Naive thymus-derived CD4-positive, alpha-beta T cell (primary cell): ENCODE data around the gene NDUFV2. TPM values are rescaled to one million over a fixed set of nuclear protein-coding genes. Genes with fewer than 3 reads are reported as not detected.
A peak's percentile ranks its signal among the peaks of the same experiment; 100 is the strongest.

Experiments used
- ATAC-seq: fragments of 150-1000 bp; cut with Tn5 transposase; 2 replicates; pipeline ENCODE4 v1.10.0; 2021; ENCODE audit warnings: mild to moderate bottlenecking, moderate library complexity
- CTCF ChIA-PET: fragments of 350-600 bp; sonication (Branson Sonifier 250); formaldehyde crosslinking; loops from one replicate; lab custom pipeline; 2021; ENCODE audit warnings: antibody characterized with exemption; lab: Charles Lee
- POLR2A ChIA-PET: fragments of 350-600 bp; sonication (Branson Sonifier 250); formaldehyde crosslinking; loops from one replicate; lab custom pipeline; 2021; ENCODE audit warnings: antibody characterized with exemption, inconsistent platforms; lab: Charles Lee
- DNase-seq, 9 donors: peaks; one replicate each; pipeline versions ENCODE4 v3.0.0 to v3.0.0-alpha.2; 2020 to 2022; ENCODE audit warnings: mixed read lengths in 1 of 9
- H3K27ac ChIP-seq: one replicate; pipeline ENCODE4 v1.7.0; 2013; ENCODE audit warnings: mild to moderate bottlenecking, low read depth, low read length, moderate library complexity
- H3K27me3 ChIP-seq, 2 donors: one replicate each; pipeline ENCODE4 v1.7.0; 2013; ENCODE audit warnings: low read length in 2 of 2, mild to moderate bottlenecking in 2 of 2, moderate library complexity in 2 of 2; ENCODE audit not compliant: control insufficient read depth in 2 of 2, insufficient read depth in 2 of 2
- H3K36me3 ChIP-seq, 3 experiments: 1 replicate in 2 of 3; 2 replicates in 1 of 3; pipeline ENCODE4 v1.7.0; 2013; ENCODE audit warnings: low read length in 3 of 3, mild to moderate bottlenecking in 3 of 3, moderate library complexity in 1 of 3; ENCODE audit not compliant: insufficient read depth in 3 of 3, control insufficient read depth in 2 of 3
- H3K4me1 ChIP-seq, 2 donors: one replicate each; pipeline ENCODE4 v1.7.0; 2013; ENCODE audit warnings: low read length in 2 of 2, mild to moderate bottlenecking in 2 of 2, moderate library complexity in 1 of 2; ENCODE audit not compliant: control insufficient read depth in 2 of 2, insufficient read depth in 2 of 2
- H3K4me3 ChIP-seq: 2 replicates; pipeline ENCODE4 v1.7.0; 2013; ENCODE audit warnings: mild to moderate bottlenecking, low read length
- H3K9me3 ChIP-seq, 3 experiments: 1 replicate in 2 of 3; 2 replicates in 1 of 3; pipeline ENCODE4 v1.7.0; 2013; ENCODE audit warnings: low read length in 3 of 3; ENCODE audit not compliant: control insufficient read depth in 2 of 3
- H3K27ac Mint-ChIP-seq, 9 donors: one replicate each; pipeline ENCODE4 v1.8.0; 2020 to 2022; ENCODE audit warnings: mixed read lengths in 9 of 9, mild to moderate bottlenecking in 8 of 9, moderate library complexity in 5 of 9, inconsistent platforms in 2 of 9
- H3K27me3 Mint-ChIP-seq, 5 donors: one replicate each; pipeline ENCODE4 v1.8.0; 2021 to 2022; ENCODE audit warnings: mixed read lengths in 5 of 5, mild to moderate bottlenecking in 1 of 5
- H3K36me3 Mint-ChIP-seq, 5 donors: one replicate each; pipeline ENCODE4 v1.8.0; 2020 to 2022; ENCODE audit warnings: mixed read lengths in 5 of 5, mild to moderate bottlenecking in 3 of 5, inconsistent platforms in 1 of 5
- H3K4me1 Mint-ChIP-seq, 7 donors: one replicate each; pipeline ENCODE4 v1.8.0; 2020 to 2022; ENCODE audit warnings: mixed read lengths in 7 of 7, mild to moderate bottlenecking in 3 of 7, inconsistent platforms in 1 of 7
- H3K4me3 Mint-ChIP-seq, 10 donors: one replicate each; pipeline ENCODE4 v1.8.0; 2020 to 2022; ENCODE audit warnings: mild to moderate bottlenecking in 10 of 10, mixed read lengths in 10 of 10, moderate library complexity in 6 of 10, inconsistent platforms in 2 of 10
- H3K9me3 Mint-ChIP-seq, 11 donors: one replicate each; pipeline ENCODE4 v1.8.0; 2020 to 2022; ENCODE audit warnings: mixed read lengths in 11 of 11, mild to moderate bottlenecking in 4 of 11, inconsistent platforms in 1 of 11, moderate library complexity in 1 of 11
- intact Hi-C, 2 donors: fragments of 100-400 bp; cut with micrococcal nuclease; formaldehyde crosslinking; loops; one replicate each; pipeline ENCODE4 v1.15.1; 2023
- polyA plus RNA-seq, 2 donors: library from polyadenylated mRNA; unstranded; fragments of 300-500 nt; fragmentation: Illumina TruSeq; gene quantifications; one replicate each; pipeline ENCODE4 v1.2.3, GENCODE V29; 2021
- total RNA-seq, 6 experiments: library from RNA in 5 of 6; stranded (reverse) in 5 of 6; gene quantifications; 1 replicate in 5 of 6; 2 replicates in 1 of 6; pipeline ENCODE4 v1.2.3 and lab custom pipeline; 2021 to 2026

NDUFV2 gene
- total and polyA plus RNA-seq, 7 experiments from 2014 or later, result 127 to 198 (median 171) TPM

DNA sequence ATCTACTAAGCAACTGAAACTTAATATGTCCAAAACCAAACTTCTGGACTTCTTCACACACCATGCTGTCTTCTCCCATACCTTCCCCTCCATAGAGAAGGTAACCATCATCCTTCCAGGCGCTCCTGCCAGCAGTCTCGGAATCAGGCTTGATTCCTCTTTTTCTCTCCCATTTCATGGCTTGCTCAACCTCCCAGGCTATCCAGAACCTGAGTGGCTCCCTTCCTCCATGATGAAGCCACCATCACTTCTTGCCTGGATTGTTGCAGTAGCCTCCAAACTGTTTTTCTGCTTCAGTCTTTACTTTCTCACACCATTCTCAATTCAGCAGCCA is 40.1 kb upstream of the NDUFV2 start:
- ATAC-seq, result peak; percentile 20
- DNase-seq, result no peak
- H3K9me3 Mint-ChIP-seq, result peaks cover 0 to 2% (median 0%) of the 10 kb centered on the region in 11 donors
- Histone ChIP-seq H3K36me3 (no peaks in the 10 kb centered on the region), H3K4me3 (no peak overlapping the region), H3K27me3 (no peaks in the 10 kb centered on the region), H3K9me3 (no peaks in the 10 kb centered on the region), H3K27ac (no peak overlapping the region), H3K4me1 (no peaks in the 10 kb centered on the region)
- ChIA-PET CTCF (no interaction called here), POLR2A (no interaction called here)
- H3K27ac Mint-ChIP-seq, result no peak overlapping the region
- H3K27me3 Mint-ChIP-seq, result peaks cover 0 to 12% (median 5%) of the 10 kb centered on the region in 5 donors
- no peak overlapping the region for H3K4me3 Mint-ChIP-seq
- H3K4me1 Mint-ChIP-seq, result peaks cover 0 to 20% (median 0%) of the 10 kb centered on the region in 7 donors
- intact Hi-C loops, result no loop called here
- no peaks in the 10 kb centered on the region for H3K36me3 Mint-ChIP-seq

DNA sequence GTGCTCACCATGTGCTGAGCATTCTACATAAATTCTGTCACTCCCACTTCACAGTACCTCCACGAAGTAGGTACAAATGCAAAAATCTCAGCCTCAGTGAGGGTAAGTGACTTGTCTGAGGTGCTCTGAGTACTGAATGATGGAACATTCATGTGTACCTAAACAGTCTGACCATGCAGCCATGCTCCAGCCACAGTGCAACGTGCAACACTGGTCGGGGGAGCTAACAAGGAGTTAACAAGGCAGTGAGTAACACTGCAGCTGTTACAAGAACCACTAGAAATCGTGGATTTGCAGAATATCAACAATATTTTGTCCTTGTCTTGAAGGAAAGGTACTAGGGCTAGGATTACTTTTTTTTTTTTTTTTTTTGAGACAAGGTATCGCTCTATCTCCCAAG is 36.6 kb upstream of the NDUFV2 start:
- Histone ChIP-seq H3K4me3 (no peak overlapping the region), H3K4me1 (no peaks in the 10 kb centered on the region), H3K27me3 (no peaks in the 10 kb centered on the region), H3K9me3 (no peaks in the 10 kb centered on the region), H3K36me3 (no peaks in the 10 kb centered on the region), H3K27ac (no peak overlapping the region)
- peaks cover 0 to 12% (median 5%) of the 10 kb centered on the region in 5 donors for H3K27me3 Mint-ChIP-seq
- CTCF ChIA-PET, result interaction anchor here (0.6 kb wide), 1 partner anchor 91 kb away, joined by 3 read pairs; no protein-coding TSS in a partner anchor
- peaks cover 0 to 2% (median 0%) of the 10 kb centered on the region in 11 donors for H3K9me3 Mint-ChIP-seq
- peaks cover 0 to 27% (median 0%) of the 10 kb centered on the region in 7 donors for H3K4me1 Mint-ChIP-seq
- POLR2A ChIA-PET, result interaction anchor here (0.8 kb wide), 1 partner anchor 76 kb away, joined by 3 read pairs; no protein-coding TSS in a partner anchor
- H3K36me3 Mint-ChIP-seq, result no peaks in the 10 kb centered on the region
- no peak for ATAC-seq
- intact Hi-C loops, result no loop called here
- H3K4me3 Mint-ChIP-seq, result no peak overlapping the region
- peak overlapping the region in 1 of 9 donors; percentile 14 for H3K27ac Mint-ChIP-seq
- no peak for DNase-seq

DNA sequence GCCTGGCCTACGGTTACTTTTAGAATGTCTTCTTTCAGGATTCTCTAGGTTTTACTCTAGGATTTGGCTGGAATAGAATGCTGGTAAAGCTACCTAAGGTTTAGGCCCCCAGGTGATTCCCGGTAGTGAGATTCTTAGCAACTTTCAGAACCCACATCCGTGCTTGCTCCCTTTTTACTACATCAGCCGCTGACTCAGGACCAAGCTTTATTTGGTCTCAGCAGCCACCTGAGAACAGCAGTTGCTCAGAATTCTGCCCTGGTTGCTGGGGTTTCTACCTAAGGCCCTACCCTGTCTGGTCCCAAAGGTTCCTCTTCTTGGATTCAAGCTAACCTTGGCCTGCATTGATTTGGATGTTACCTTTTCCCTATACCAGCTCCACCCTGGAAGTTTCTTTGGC is 36.1 kb upstream of the NDUFV2 start:
- intact Hi-C loops, result no loop called here
- Histone ChIP-seq H3K36me3 (no peaks in the 10 kb centered on the region), H3K27ac (no peak overlapping the region), H3K27me3 (no peaks in the 10 kb centered on the region), H3K9me3 (no peaks in the 10 kb centered on the region), H3K4me3 (no peak overlapping the region), H3K4me1 (no peaks in the 10 kb centered on the region)
- ChIA-PET POLR2A (interaction anchor here (0.8 kb wide), 1 partner anchor 76 kb away, joined by 3 read pairs; no protein-coding TSS in a partner anchor), CTCF (interaction anchor here (0.6 kb wide), 1 partner anchor 91 kb away, joined by 3 read pairs; no protein-coding TSS in a partner anchor)
- Mint-ChIP-seq H3K9me3 (peaks cover 0 to 2% (median 0%) of the 10 kb centered on the region in 11 donors), H3K27me3 (peaks cover 0 to 12% (median 5%) of the 10 kb centered on the region in 5 donors), H3K4me1 (peaks cover 0 to 27% (median 0%) of the 10 kb centered on the region in 7 donors), H3K27ac (peak overlapping the region in 1 of 9 donors; percentile 14), H3K4me3 (no peak overlapping the region), H3K36me3 (no peaks in the 10 kb centered on the region)
- ATAC-seq, result no peak
- DNase-seq, result no peak

DNA sequence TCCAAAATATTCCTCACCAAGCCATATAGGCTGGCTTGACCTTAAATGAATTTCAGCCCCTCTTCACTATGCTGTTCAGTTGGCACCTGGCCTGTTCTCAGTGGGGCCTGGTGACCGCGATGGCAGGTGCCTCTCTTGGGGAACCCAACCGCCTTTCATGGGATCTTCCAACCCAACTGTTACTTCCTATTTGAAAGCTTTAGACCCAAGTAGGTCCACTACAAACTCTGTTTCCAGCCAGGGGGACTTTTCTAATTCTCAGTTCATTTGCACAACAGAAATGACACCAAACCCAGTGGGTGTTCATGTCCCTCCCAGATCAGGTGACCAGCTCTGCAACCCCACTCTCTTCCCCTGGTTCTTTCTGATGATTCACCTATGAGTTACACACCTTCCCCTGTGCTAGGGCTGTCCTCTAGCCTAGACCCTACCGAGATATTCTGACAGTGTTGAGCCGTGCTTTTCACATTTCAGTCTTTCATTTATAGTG is 35.6 kb upstream of the NDUFV2 start:
- no peaks in the 10 kb centered on the region for H3K9me3 ChIP-seq
- no peaks in the 10 kb centered on the region for H3K27me3 ChIP-seq
- no peak overlapping the region for H3K27ac ChIP-seq
- POLR2A ChIA-PET, result no interaction called here
- no peak overlapping the region for H3K4me3 ChIP-seq
- no peaks in the 10 kb centered on the region for H3K36me3 ChIP-seq
- Mint-ChIP-seq H3K27me3 (peaks cover 0 to 12% (median 5%) of the 10 kb centered on the region in 5 donors), H3K4me3 (peak overlapping the region in 1 of 10 donors; percentile 10), H3K27ac (peak overlapping the region in 2 of 9 donors; percentile 0 to 69), H3K9me3 (peaks cover 0 to 2% (median 0%) of the 10 kb centered on the region in 11 donors), H3K4me1 (peaks cover 0 to 27% (median 0%) of the 10 kb centered on the region in 7 donors), H3K36me3 (no peaks in the 10 kb centered on the region)
- H3K4me1 ChIP-seq, result no peaks in the 10 kb centered on the region
- CTCF ChIA-PET, result no interaction called here
- intact Hi-C loops, result no loop called here
- ATAC-seq (no peak), DNase-seq (no peak)

DNA sequence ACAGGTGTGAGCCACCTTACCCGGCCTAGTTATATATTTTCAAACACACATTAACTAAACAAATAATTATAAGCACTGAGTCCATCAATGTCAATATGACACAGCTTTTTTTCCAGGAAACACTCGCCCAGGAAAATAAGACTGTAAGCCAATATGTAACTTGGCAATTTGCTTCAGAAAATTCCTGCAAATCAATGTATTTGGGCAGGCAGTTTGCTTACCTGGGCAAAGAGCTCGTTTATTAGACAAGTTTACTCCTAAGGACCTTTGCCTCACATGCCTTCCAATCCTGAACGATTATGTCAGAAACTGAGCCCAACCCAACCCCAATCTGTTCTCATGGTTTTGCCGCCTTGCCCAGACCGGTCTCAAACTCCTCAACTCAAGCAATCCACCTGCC is 34.7 kb upstream of the NDUFV2 start:
- DNase-seq (no peak), ATAC-seq (no peak)
- ChIA-PET CTCF (no interaction called here), POLR2A (no interaction called here)
- Histone ChIP-seq H3K27ac (no peak overlapping the region), H3K4me3 (no peak overlapping the region), H3K27me3 (no peaks in the 10 kb centered on the region), H3K36me3 (no peaks in the 10 kb centered on the region), H3K9me3 (no peaks in the 10 kb centered on the region), H3K4me1 (no peaks in the 10 kb centered on the region)
- H3K4me3 Mint-ChIP-seq, result no peak overlapping the region
- H3K27ac Mint-ChIP-seq, result no peak overlapping the region
- intact Hi-C loops, result no loop called here
- peaks cover 0 to 21% (median 0%) of the 10 kb centered on the region in 7 donors for H3K4me1 Mint-ChIP-seq
- no peaks in the 10 kb centered on the region for H3K36me3 Mint-ChIP-seq
- H3K27me3 Mint-ChIP-seq, result peaks cover 0 to 6% (median 0%) of the 10 kb centered on the region in 5 donors
- H3K9me3 Mint-ChIP-seq, result peaks cover 0 to 2% (median 0%) of the 10 kb centered on the region in 11 donors

DNA sequence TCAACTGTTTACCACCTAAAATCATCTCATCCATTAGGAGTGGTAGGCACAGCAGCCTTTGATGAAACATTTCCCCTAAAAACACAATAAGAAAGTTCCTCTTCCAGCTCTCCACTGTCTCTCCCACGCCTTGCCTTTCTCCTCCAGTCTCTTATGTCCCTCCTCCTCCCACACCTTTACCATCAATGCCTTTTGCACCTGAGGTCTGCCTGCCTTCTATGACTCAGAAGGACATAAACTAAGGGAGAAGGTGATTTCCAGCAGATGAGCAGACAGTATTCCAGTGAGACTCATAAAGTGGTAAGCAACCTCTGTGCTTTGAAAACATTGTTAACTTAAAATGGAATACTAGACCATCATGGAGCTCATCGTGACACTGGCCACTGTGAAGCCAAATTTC is 34.2 kb upstream of the NDUFV2 start:
- no peak overlapping the region for H3K27ac Mint-ChIP-seq
- Histone ChIP-seq H3K4me3 (no peak overlapping the region), H3K36me3 (no peaks in the 10 kb centered on the region), H3K27me3 (no peaks in the 10 kb centered on the region), H3K9me3 (no peaks in the 10 kb centered on the region), H3K4me1 (no peaks in the 10 kb centered on the region), H3K27ac (no peak overlapping the region)
- H3K4me3 Mint-ChIP-seq, result no peak overlapping the region
- DNase-seq (no peak), ATAC-seq (no peak)
- peaks cover 0 to 24% (median 2%) of the 10 kb centered on the region in 7 donors for H3K4me1 Mint-ChIP-seq
- H3K9me3 Mint-ChIP-seq, result peaks cover 0 to 2% (median 0%) of the 10 kb centered on the region in 11 donors
- peaks cover 0 to 4% (median 0%) of the 10 kb centered on the region in 5 donors for H3K27me3 Mint-ChIP-seq
- ChIA-PET POLR2A (no interaction called here), CTCF (no interaction called here)
- no peaks in the 10 kb centered on the region for H3K36me3 Mint-ChIP-seq
- intact Hi-C loops, result no loop called here

DNA sequence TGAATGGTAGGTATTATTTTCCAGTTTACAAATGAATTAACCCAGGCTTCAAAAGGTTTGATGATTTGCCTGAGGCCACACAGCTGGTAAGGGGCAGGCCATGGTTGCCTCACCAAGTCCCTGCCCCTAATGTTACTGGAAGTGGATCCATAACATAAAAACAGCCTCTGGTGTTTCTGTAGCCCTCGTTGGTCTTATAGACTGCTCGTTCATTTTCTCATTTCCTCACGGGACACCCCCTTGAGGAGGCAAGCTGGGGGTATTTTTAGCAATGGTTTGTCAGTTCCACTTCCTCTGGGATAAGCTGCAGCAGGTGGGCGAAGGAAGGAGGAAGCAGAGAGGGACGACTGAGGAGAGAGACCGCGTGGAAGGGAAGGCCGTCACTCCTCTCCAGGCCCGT is 32.9 kb upstream of the NDUFV2 start:
- Histone ChIP-seq H3K4me3 (no peak overlapping the region), H3K4me1 (peaks cover 0 to 3% of the 10 kb centered on the region in 2 donors), H3K9me3 (no peaks in the 10 kb centered on the region), H3K27me3 (no peaks in the 10 kb centered on the region), H3K36me3 (no peaks in the 10 kb centered on the region), H3K27ac (no peak overlapping the region)
- DNase-seq, result no peak
- CTCF ChIA-PET, result no interaction called here
- H3K36me3 Mint-ChIP-seq, result peaks cover 0 to 3% (median 0%) of the 10 kb centered on the region in 5 donors
- H3K27ac Mint-ChIP-seq, result no peak overlapping the region
- H3K4me3 Mint-ChIP-seq, result no peak overlapping the region
- intact Hi-C loops, result no loop called here
- peaks cover 0 to 32% (median 10%) of the 10 kb centered on the region in 7 donors for H3K4me1 Mint-ChIP-seq
- H3K27me3 Mint-ChIP-seq, result no peaks in the 10 kb centered on the region
- POLR2A ChIA-PET, result no interaction called here
- no peak for ATAC-seq
- peaks cover 0 to 2% (median 0%) of the 10 kb centered on the region in 11 donors for H3K9me3 Mint-ChIP-seq
